Lung (tissue), 12 donors: ENCODE measurements around the gene AJAP1. TPM values are rescaled to one million over a fixed set of nuclear protein-coding genes. Genes with fewer than 3 reads are reported as not detected.

ENCODE experiments used
- ATAC-seq: fragments of 200-7000 bp; cut with Tn5 transposase; one replicate; pipeline ENCODE4 v1.9.1; 2020; ENCODE audit warnings: moderate number of reproducible peaks; ENCODE audit not compliant: insufficient read depth, low FRiP score
- DNase-seq, 3 donors: peaks; one replicate each; pipeline ENCODE4 v3.0.0-alpha.2; 2013 to 2017
- H3K27ac ChIP-seq, 2 donors: one replicate each; pipeline ENCODE4 v1.5.1; 2013; ENCODE audit warnings: mild to moderate bottlenecking in 2 of 2, moderate library complexity in 2 of 2, control low read depth in 1 of 2, inconsistent platforms in 1 of 2, low read depth in 1 of 2, low read length in 1 of 2
- H3K27me3 ChIP-seq, 3 donors: one replicate each; pipeline ENCODE4 v1.5.1; 2013; ENCODE audit warnings: low read length in 2 of 3; ENCODE audit not compliant: control insufficient read depth in 3 of 3, insufficient read depth in 3 of 3
- H3K36me3 ChIP-seq, 4 donors: one replicate each; pipeline ENCODE4 v1.5.1; 2013; ENCODE audit warnings: low read length in 4 of 4, mild to moderate bottlenecking in 1 of 4, moderate library complexity in 1 of 4; ENCODE audit not compliant: control insufficient read depth in 4 of 4, insufficient read depth in 4 of 4
- H3K4me1 ChIP-seq, 5 donors: one replicate each; pipeline ENCODE4 v1.5.1; 2013; ENCODE audit warnings: low read length in 5 of 5, mild to moderate bottlenecking in 2 of 5, moderate library complexity in 1 of 5; ENCODE audit not compliant: control insufficient read depth in 5 of 5, insufficient read depth in 5 of 5
- H3K4me3 ChIP-seq: one replicate; pipeline ENCODE4 v1.5.1; 2013; ENCODE audit warnings: mild to moderate bottlenecking, control low read depth, moderate library complexity
- H3K9ac ChIP-seq, 2 donors: one replicate each; pipeline ENCODE4 v1.5.1; 2013; ENCODE audit warnings: low read length in 2 of 2, control low read depth in 1 of 2; ENCODE audit not compliant: insufficient read depth in 1 of 2
- H3K9me3 ChIP-seq, 4 donors: one replicate each; pipeline ENCODE4 v1.5.1; 2013; ENCODE audit warnings: low read length in 3 of 4, mild to moderate bottlenecking in 1 of 4, moderate library complexity in 1 of 4; ENCODE audit not compliant: control insufficient read depth in 4 of 4, insufficient read depth in 3 of 4
- WGBS, 2 donors: extraction: QIAGEN DNeasy Blood & Tissue Kit; methylation state at CpG; one replicate each; pipeline ENCODE4 v1.1.7; 2013; 5-methylcytosine and 5-hydroxymethylcytosine counted together
- polyA plus RNA-seq, 2 donors: library from polyadenylated mRNA; stranded (reverse); fragments of 200-250 nt; gene quantifications; one replicate each; pipeline ENCODE4 v1.2.1, GENCODE V29; 2013
- total RNA-seq, 2 donors: library from RNA; depleted of rRNA in 1 of 2; stranded (reverse); fragments of >200 nt in 1 of 2; gene quantifications; one replicate each; pipeline ENCODE4 v1.2.1, GENCODE V29; 2014 to 2021
- TF ChIP-seq, protein P1 (sequence below): IDR thresholded peaks from 2 replicates; pipeline ENCODE4 v1.5.1; 2012; ENCODE audit warnings: mild to moderate bottlenecking; ENCODE audit errors: control extremely low read depth, extremely low read depth
- donor health status: control.
- donor health status: control.
- donor health status: Bipolar disorder and iron deficiency.
- donor health status: healthy.
- donor health status: DM: yes; HTN: yes; CAD: no.

Gene AJAP1
- total and polyA plus RNA-seq, 4 donors = 0.05 to 0.77 (median 0.19) TPM

DNA sequence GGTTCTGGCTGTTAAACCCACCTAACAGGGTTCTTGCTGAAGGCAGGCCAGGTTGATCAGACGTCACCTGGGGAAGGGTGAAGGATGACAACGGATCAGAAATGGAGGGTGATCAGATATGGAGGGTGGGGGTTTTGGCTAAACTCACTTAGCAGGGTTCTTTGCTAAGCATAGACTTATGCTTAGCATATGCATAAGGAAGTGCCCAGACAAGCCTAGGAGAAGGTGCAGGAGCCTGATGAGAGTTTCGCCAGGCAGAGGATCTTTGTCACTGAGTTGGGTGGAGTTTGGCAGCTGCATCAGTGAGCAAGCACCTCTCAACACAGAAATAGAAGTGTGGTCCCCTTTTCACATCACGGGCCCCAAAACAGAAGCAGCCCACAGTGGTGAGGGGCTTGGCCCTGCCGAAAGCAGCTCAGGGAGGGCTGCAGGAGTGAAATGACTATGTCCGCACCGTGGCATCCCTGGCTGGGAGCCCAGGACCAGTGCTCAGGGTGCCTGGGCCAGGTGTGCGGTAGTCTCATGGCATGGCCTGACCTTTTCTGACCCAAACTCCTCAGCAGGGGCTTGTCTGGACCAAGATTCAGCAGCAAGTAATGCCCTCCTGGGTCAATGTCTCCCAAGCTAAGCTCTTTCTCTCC is 101.6 kb downstream of the AJAP1 start:
- ATAC-seq = no peak
- H3K27ac ChIP-seq = no peak overlapping the region
- H3K9ac ChIP-seq = no peak overlapping the region
- no peaks in the 10 kb centered on the region for H3K36me3 ChIP-seq
- no peak for DNase-seq
- H3K9me3 ChIP-seq = peaks cover 0 to 9% (median 4%) of the 10 kb centered on the region in 4 donors
- H3K4me1 ChIP-seq = peaks cover 0 to 14% (median 8%) of the 10 kb centered on the region in 5 donors
- H3K27me3 ChIP-seq = no peaks in the 10 kb centered on the region
- no peak overlapping the region for H3K4me3 ChIP-seq
- 68 to 72% methylated on average over 8 of the region's 8 CpGs for WGBS, 2 donors
- TF ChIP-seq, protein P1, sequence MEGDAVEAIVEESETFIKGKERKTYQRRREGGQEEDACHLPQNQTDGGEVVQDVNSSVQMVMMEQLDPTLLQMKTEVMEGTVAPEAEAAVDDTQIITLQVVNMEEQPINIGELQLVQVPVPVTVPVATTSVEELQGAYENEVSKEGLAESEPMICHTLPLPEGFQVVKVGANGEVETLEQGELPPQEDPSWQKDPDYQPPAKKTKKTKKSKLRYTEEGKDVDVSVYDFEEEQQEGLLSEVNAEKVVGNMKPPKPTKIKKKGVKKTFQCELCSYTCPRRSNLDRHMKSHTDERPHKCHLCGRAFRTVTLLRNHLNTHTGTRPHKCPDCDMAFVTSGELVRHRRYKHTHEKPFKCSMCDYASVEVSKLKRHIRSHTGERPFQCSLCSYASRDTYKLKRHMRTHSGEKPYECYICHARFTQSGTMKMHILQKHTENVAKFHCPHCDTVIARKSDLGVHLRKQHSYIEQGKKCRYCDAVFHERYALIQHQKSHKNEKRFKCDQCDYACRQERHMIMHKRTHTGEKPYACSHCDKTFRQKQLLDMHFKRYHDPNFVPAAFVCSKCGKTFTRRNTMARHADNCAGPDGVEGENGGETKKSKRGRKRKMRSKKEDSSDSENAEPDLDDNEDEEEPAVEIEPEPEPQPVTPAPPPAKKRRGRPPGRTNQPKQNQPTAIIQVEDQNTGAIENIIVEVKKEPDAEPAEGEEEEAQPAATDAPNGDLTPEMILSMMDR = no peak

DNA sequence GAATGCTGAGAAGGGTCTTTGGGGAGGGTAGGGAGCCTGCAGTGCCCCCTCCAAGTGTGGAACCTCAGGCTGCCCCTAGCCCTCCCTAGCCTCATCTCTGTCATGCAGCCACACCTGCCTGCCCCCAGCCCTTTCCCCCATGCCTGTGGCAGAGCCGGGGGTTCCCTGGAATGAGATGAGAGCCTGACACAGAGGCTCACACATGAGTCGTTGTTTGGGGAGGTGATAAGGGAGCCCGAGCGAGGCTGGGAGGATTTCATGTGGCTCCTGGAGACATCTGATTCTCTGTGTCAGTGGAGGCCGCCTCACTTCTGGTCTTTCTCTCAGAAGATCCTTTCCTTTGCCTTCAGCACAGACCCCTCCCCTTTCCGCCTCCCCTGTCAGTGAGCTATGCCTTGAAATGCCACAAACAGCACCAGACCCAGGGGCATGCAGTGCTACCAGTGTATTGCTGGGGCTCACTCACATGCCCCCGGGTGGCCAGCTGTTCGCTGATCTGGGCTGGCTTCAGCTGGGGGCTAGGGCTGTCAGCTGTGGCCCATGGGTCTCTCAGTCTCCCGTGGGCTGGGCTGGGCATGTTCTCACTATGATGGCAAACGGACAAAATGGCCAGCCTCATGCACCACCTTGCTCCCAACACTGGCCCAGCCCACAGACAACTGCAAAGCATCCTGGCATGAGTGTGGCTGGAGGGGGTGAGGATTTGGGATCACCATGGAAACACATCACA is 102.6 kb downstream of the AJAP1 start:
- Histone ChIP-seq H3K36me3 (no peaks in the 10 kb centered on the region), H3K9ac (no peak overlapping the region), H3K4me1 (peaks cover 0 to 14% (median 8%) of the 10 kb centered on the region in 5 donors), H3K4me3 (no peak overlapping the region), H3K27me3 (no peaks in the 10 kb centered on the region), H3K27ac (no peak overlapping the region), H3K9me3 (peaks cover 0 to 9% (median 4%) of the 10 kb centered on the region in 4 donors)
- ATAC-seq = no peak
- TF ChIP-seq, protein P1 = no peak
- WGBS, 2 donors = 72% methylated on average over 10 of the region's 10 CpGs
- no peak for DNase-seq

DNA sequence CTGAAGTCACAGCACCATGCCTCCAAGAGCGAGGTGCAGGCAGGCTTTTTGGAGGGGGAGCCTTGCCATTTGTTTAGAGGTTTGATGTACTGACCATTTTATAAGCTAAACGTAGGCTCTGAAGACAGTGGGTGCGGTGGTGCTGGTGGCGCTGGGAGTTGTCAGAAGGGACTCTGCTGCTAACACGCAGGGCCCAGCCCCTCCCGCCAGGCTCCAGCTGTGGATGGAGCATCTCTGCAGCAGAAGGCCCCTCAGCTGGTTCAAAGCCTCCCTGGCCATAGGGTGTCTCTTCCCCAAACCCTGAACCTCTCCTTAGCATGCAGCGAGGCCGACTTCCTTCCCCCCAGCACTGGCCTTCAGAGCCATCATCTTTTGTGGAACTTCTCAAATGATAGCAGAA is 105.3 kb downstream of the AJAP1 start:
- no peaks in the 10 kb centered on the region for H3K36me3 ChIP-seq
- H3K9ac ChIP-seq = no peak overlapping the region
- WGBS, 2 donors = 72 to 80% methylated on average over 8 of the region's 8 CpGs
- no peak for ATAC-seq
- H3K9me3 ChIP-seq = peaks cover 0 to 8% (median 0%) of the 10 kb centered on the region in 4 donors
- H3K27me3 ChIP-seq = no peaks in the 10 kb centered on the region
- TF ChIP-seq, protein P1 = no peak
- no peak overlapping the region for H3K27ac ChIP-seq
- H3K4me1 ChIP-seq = peaks cover 0 to 14% (median 7%) of the 10 kb centered on the region in 5 donors
- no peak for DNase-seq
- H3K4me3 ChIP-seq = no peak overlapping the region
